Endothelial cell of umbilical vein (primary cell): ENCODE data around the gene ARSB.

Experiments
- EZH2 ChIP-seq: IDR thresholded peaks from 2 replicates; pipeline ENCODE4 v1.6.1; 2012; ENCODE audit warnings: borderline replicate concordance, low read depth, mild to moderate bottlenecking, moderate library complexity, low read length, inconsistent platforms; ENCODE audit not compliant: severe bottlenecking
- POLR2A ChIP-seq: IDR thresholded peaks from 2 replicates; pipeline ENCODE4 v1.6.1; 2012; ENCODE audit warnings: low read depth, mild to moderate bottlenecking, control low read depth, low read length
- TF ChIP-seq, protein P1 (sequence below), 2 donors: IDR thresholded peaks; 1 replicate in 1 of 2; 2 replicates in 1 of 2; pipeline ENCODE4 v1.5.1; 2011; ENCODE audit warnings: low read length in 2 of 2, mild to moderate bottlenecking in 2 of 2, moderate library complexity in 2 of 2, control low read depth in 1 of 2, inconsistent platforms in 1 of 2, low read depth in 1 of 2; ENCODE audit not compliant: insufficient read depth in 1 of 2; ENCODE audit errors: extremely low read depth in 1 of 2

DNA sequence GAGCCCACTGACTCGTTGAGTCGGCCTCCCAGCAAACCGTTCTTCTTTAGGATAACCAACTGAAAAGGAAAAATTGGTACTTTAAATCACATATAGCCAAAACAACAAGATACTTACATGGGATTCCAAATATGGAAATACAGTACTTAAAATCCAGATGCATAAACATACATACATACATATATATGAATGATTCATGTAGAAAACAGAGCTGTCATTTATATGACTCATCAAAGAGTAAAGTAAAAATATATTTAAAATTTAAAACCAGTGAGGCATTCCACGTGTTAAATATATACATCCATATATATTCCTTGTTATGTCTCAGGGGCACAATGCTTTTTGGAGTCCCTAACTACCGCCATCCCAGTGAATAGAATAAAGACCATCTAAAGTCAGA lies 47.7 kb upstream of the ARSB start:
- TF ChIP-seq, protein P1, sequence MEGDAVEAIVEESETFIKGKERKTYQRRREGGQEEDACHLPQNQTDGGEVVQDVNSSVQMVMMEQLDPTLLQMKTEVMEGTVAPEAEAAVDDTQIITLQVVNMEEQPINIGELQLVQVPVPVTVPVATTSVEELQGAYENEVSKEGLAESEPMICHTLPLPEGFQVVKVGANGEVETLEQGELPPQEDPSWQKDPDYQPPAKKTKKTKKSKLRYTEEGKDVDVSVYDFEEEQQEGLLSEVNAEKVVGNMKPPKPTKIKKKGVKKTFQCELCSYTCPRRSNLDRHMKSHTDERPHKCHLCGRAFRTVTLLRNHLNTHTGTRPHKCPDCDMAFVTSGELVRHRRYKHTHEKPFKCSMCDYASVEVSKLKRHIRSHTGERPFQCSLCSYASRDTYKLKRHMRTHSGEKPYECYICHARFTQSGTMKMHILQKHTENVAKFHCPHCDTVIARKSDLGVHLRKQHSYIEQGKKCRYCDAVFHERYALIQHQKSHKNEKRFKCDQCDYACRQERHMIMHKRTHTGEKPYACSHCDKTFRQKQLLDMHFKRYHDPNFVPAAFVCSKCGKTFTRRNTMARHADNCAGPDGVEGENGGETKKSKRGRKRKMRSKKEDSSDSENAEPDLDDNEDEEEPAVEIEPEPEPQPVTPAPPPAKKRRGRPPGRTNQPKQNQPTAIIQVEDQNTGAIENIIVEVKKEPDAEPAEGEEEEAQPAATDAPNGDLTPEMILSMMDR (IDR thresholded peaks at IDR 0.05; ENCODE audit: extremely low read depth in 1 of 2, insufficient read depth in 1 of 2, low read depth in 1 of 2, low read length in 2 of 2) = no peak
- TF ChIP-seq POLR2A (no peak), EZH2 (no peak)
